GM12891 (cell line): ENCODE data around the gene APOC4.

ENCODE experiments used
- PAX5 ChIP-seq: IDR thresholded peaks from 2 replicates; pipeline ENCODE4 v1.6.1; 2011; ENCODE audit warnings: low read length, moderate library complexity, mild to moderate bottlenecking; ENCODE audit not compliant: insufficient read depth, severe bottlenecking
- POLR2A ChIP-seq: IDR thresholded peaks from 2 replicates; pipeline ENCODE4 v1.6.1; 2011; ENCODE audit warnings: low read depth, low read length, control low read depth
- POLR2AphosphoS5 ChIP-seq: IDR thresholded peaks from 2 replicates; pipeline ENCODE4 v1.6.1; 2011; ENCODE audit warnings: low read depth, low read length, control low read depth
- POU2F2 ChIP-seq: IDR thresholded peaks from 2 replicates; pipeline ENCODE4 v1.6.1; 2011; ENCODE audit warnings: low read depth, mild to moderate bottlenecking, control low read depth, low read length, moderate library complexity
- SPI1 ChIP-seq: IDR thresholded peaks from 2 replicates; pipeline ENCODE4 v1.6.1; 2011; ENCODE audit warnings: low read depth, low read length, control low read depth
- TAF1 ChIP-seq: IDR thresholded peaks from 2 replicates; pipeline ENCODE4 v1.6.1; 2011; ENCODE audit warnings: low read depth, low read length, control low read depth

DNA sequence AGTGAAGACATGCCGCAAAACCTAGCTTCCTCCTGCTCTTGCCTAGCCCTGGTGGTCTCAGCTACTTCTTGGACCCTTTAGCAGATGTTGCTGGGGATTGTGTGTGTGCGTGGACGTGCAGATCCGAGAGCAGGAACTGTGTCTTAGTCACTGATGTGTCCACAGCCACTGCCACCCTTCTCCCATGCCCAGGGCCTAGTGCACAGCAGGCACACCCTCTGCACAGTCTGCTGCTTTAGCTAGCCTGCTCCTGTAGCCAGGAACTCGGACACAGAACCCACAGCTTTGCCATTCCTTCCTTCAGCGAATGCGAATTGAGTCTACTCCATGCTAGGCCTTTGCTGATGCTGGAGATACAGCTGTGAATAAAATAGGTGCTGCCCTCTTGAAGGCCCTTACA is 15.5 kb downstream of the APOC4 start:
- TF ChIP-seq TAF1 (no peak), POLR2AphosphoS5 (no peak), PAX5 (no peak), POLR2A (no peak), SPI1 (no peak), POU2F2 (no peak)
